GM18861 (cell line): Measurements from ENCODE around the gene RBM4.

ENCODE experiments used
- ATAC-seq: cut with Tn5 transposase; IDR thresholded peaks from one replicate; pipeline ENCODE4 v1.9.1; 2021; ENCODE audit not compliant: unreplicated experiment

Gene RBM4

GRCh38 chr11:66649903-66650302, 11.4 kb downstream of the RBM4 start:
- ATAC-seq = no peak

DNA sequence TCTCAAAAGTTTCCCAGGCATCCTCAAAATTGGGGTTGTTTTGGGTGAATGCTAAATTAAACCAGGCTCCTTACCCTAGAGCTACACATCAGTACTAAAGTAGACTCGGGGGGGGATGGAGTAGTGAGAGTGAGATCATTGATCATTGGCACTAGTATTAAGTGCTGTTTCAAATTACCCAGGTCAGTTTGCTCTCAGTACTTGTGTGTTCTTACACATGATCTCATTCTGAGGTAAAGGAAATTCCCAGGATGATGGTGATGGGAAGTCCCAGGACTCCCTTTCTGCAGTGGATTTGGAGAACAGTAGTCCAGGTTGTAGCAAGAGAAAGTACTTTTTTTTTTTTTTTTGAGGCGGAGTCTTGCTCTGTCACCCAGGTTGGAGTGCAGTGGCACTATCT, 12.5 kb downstream of the RBM4 start:
- ATAC-seq = no peak

- ATAC-seq = no peak
Measured at GRCh38 chr11:66652651-66653050, 14.1 kb downstream of the RBM4 start.

- no peak for ATAC-seq
Measured at GRCh38 chr11:66653123-66653522, 14.6 kb downstream of the RBM4 start.

GRCh38 chr11:66659763-66660162, 21.3 kb downstream of the RBM4 start:
- ATAC-seq = no peak

- no peak for ATAC-seq
Measured at GRCh38 chr11:66663741-66664296, 25.3 kb downstream of the RBM4 start.

DNA sequence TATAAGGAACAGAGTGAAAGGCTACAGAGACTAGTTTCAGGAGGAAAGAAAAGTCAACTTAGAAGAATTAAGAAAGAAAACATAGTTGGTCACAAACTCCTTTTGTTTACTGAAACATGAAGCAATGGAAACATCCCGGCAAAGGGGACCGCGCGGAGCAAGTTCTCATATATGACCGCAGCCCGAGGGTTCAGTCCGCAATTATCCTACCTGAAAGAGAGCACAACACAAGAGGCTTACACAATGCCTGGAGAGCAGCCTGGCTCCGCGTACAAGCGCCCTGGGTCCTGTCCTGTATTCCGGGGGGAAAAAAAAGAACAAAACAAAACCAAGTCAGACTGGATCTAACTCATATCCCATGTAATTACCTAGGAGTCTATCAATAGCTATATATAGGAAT, 26.9 kb downstream of the RBM4 start:
- no peak for ATAC-seq

GRCh38 chr11:66670816-66671215, 32.3 kb downstream of the RBM4 start:
- no peak for ATAC-seq

GRCh38 chr11:66674964-66675602, 36.6 kb downstream of the RBM4 start:
- ATAC-seq = no peak

- no peak for ATAC-seq
Measured at GRCh38 chr11:66676282-66676919, 37.9 kb downstream of the RBM4 start.

- no peak for ATAC-seq
Measured at GRCh38 chr11:66676931-66677598, 38.6 kb downstream of the RBM4 start.

DNA sequence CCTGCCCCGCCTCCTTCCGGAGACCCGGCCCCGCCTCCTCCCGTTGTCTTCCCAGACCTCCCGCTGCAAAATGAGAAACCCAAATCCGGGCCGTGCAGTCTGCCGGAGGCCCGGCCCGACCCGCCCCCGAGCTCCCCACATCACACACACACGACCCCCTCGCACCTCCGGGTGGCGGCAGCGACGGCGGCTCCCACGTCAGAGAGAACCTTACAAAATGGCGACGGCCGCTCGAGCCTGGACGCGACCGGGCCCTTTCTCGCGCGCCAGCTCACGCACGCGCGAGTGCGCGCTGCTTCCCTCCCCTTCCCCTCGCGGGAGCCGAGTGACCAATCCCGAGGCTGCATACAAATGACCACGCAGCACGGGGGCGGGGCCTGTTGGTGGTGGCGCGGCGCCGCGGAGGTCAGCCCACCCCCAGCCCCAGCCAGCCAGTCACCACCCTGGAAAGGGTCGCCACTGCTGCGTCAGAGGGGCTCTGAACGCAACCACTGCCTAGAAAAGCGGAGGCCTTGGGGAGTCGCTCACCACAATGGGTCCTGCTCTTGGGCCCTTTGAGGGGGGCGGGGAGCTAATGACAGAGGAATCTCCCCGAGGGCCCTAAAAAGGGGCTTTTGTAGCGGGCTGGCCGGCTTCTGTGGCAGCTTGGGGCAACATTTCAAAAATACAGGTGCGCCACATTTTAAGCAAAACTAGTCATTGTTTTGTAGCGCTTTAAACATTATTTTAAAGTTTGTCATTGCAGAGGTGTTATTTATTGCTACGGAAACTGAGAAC, 39.3 kb downstream of the RBM4 start, which contains the start of gene RBM4B:
Gene RBM4B (minus strand): TSS at position 289 of the 777 bp plus-strand sequence. CDS start 808 bp downstream, outside the sequence.
- ATAC-seq = peak; percentile 72

- no peak for ATAC-seq
Measured at GRCh38 chr11:66680966-66681645, 42.6 kb downstream of the RBM4 start.

DNA sequence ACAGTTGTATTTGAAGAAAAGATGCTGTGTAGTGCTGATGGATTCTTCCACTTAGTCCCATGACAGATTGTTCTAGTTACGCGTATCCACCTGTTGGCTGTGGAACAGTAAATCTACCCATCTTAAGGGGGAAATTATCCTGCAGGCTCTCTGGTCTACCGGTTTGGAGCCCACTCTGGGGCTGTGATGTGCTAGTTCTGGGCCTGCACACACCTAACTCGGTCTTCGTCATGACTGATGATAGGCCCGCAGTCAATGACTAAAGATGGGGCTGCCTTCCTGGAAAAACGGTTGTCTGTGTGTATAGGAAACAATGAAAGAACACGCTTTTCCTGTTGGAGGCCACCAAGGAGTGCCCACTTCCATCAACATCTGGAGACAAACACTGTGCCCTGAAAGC, 45.4 kb downstream of the RBM4 start:
- no peak for ATAC-seq

DNA sequence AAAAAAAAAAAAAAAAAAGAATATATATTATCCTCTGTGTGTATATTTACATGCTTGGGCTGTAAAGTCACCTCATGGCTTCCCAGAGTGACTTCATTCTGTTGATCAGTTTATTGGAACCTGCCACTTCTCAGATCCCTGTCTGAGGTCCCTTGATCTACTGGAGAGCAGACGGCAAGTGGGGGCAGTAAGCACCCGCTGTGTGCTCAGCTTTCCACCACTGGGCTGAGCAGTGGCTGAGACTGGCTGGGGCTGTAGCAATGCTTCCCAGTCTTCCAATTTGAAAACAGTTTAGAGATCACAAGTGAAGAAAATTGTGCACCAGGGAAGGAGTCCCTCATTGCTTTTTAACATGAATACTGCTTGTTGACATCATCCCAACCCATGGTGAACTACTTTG, 46.1 kb downstream of the RBM4 start:
- no peak for ATAC-seq

DNA sequence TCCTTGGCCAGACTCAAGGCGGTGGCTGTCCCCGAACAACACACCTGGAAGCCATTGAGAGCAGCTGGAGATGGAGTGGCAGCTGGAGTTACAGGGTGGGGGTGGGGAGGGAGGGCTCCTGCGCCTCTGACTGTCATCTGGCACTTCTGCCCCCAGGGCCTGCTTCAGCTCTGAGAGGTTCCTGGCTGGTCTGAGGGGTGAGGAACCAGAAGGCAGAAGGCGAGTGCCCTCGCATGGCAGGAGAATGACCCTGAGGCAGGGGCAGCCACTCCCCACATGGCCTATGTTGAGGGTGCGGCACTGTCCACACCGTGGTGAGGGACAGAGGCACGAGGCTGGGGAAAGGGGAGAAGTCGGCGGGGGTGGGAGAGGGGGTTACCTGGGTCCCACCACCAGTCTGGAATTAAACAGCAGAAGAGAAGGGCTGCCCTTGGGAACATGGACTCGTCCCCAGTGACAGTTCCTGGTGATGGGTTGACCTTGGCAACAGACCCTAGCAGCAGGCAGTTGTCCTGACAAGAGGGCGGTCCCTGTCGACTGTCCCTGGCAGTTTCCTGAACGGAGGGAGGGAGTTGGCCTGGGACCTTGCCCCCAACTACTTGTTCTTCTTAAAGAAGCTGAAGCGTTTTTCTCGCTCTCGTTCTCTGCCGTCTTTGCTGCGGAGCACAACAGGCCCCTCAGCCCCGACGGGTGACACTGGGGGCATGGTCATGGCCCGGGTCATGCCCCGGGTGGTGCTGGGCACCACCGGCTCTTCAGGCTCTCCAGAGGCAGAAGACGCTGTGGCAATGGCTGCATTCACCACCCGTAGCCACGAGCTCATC, 47.0 kb downstream of the RBM4 start:
- no peak for ATAC-seq

DNA sequence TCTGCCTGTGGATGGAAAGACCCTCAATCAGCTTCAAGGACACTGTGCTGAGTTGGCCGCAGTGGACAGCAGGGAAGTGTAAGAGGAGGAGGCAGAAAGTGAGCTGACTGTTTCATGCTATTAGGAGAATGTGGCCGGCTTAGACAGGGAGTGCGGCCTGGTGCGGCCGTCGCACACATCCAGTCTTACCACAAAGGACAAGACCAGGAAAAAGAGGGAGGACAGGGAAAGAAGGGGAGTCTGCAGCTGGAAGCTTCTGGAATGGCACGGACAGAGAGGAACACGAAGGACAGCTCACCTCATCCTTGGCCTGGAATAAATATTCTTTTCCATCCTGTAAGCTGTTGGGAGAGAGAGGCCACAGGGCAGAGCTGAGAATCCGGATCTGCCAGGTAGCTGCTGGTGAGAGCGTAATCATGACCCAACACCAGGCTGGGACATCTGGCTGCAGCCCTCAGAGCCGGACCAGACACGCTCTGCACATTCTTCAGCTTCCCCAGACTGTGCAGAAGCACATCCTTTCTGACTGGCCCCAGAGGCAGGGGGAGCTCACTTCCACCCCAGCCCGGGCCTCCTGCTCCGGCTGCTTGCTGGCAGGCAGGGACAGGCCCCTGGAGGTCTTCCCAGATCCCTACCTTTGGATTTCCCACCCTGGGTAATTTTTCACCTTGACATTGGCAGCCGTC, 47.7 kb downstream of the RBM4 start:
- no peak for ATAC-seq

GRCh38 chr11:66686801-66687750, 48.6 kb downstream of the RBM4 start:
- ATAC-seq = no peak
